ENCODE results near the gene RGS7.
"Not testable (repeated sequence)": the region's sequence is repeated elsewhere in the genome, so short reads cannot be mapped to it uniquely, and the experiment has no call there.

RGS7 gene

GRCh38 chr1:240763771-240764170, 593.2 kb downstream of the RGS7 start:
- DNase-seq, result no peak

- DNase-seq, result not testable (repeated sequence)
These were observed 593.9 kb downstream of the RGS7 start for GRCh38 chr1:240763095-240763494.

DNA sequence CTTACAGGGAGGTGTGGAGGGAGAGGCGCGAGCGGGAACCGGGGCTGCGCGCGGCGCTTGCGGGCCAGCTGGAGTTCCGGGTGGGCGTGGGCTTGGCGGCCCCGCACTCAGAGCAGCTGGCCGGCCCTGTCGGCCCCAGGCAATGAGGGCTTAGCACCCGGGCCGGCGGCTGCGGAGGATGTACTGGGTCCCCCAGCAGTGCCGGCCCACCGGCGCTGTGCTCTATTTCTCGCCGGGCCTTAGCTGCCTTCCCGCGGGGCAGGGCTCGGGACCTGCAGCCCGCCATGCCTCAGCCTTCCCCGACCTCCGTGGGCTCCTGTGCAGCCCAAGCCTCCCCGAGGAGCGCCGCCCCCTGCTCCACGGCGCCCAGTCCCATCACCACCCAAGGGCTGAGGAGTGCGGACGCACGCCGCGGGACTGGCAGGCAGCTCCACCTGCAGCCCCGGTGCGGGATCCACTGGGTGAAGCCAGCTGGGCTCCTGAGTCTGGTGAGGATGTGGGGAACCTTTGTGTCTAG, 594.5 kb downstream of the RGS7 start:
- DNase-seq, result not testable (repeated sequence)

DNA sequence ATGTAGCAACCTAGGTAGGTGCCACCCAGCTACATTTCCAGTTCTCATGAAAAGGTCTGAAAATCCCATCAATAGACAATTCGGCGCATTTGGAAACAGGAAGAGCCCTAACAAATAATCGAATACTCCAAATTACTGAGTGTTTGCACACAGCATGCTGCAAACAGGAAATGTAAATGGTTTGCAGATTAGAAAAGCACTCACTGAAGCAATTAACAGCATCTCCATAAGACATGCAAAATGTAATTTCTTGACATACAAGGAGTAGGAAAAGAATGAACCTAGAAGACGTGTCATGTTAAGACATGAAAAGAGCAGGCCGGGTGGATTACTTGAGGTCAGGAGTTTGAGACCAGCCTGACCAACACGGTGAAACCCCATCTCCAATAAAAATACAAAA, 598.2 kb downstream of the RGS7 start:
- not testable (repeated sequence) for DNase-seq

- no peak for DNase-seq
These were observed 598.7 kb downstream of the RGS7 start for GRCh38 chr1:240758296-240758695.

DNA sequence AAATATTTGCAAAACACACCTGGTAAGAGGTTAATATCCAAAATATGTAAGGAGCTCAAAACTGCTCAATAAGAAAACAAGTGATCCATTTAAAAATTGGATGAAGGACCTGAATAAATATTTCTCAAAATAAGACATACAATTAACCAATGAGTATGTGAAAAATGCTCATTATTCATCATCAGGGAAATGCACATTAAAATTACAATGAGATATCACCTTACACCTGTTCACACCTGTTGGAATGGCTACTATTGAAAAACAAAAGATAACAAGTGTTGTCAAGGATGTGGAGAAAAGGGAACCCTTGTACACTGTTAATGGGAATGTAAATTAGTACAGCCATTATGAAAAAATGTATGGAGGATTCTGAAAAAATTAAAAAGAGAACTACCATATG, 609.1 kb downstream of the RGS7 start:
- DNase-seq, result no peak

DNA sequence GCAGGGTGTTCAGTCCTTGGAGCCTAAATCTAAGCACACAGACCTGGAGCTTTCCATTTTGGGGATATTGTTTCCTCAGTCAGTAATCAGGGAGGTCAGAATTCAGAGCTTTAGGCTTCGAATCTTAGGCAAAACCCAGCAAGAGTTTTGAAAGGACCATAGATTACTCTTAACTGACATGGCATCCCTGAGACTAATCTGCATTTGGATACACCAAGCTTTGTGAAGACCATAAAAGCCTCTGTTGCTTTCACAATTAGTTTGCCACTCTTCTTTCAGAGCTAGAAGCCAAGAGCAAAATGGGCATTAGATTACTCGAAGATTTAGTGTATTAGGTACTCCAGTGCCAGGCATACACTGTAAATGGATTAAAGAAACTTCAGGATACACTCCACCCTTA, 613.3 kb downstream of the RGS7 start:
- DNase-seq, result no peak

DNA sequence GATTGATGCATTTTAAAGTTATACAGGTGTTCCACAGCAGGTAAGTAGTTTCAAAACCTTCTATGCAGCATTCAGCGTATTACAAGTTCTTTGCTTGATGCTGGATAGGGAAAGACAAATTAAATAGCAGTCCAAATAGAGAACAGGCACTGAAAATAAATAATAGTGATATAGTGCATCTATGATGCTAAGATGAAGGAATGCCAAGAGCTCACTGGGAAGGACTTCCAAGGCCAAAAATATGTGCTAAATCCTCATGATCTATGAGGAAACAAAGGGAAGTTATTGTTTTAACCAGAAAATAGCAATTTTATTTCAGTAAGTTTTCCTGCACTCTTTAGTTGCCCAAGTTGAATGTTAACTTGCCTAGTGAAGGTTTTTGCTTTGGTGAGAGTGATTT, 617.3 kb downstream of the RGS7 start:
- no peak for DNase-seq

- no peak for DNase-seq
These were observed 617.9 kb downstream of the RGS7 start for GRCh38 chr1:240739139-240739538.

DNA sequence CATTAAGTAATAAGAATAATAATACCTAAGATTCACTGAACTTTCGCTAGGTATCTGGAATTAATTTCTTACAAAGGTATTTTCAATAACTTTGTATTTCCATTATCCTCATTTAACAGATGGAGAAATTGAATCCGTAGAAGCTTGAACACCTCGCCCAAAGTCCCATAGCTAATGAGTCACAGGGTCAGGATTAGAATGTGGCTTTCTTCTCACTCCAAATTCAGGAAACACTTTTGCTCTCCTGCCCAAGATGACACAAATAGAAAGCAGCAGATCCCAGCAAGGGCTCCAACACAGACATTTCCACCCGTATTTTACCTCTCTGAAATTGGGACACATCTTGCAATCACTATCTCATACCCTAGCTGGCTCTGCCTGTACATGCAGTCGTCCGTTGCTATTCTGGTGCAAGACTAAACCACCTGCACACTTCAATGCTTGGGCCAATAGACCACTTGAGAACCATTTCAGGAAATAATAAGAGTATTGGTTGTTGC, 619.2 kb downstream of the RGS7 start:
- no peak for DNase-seq

GRCh38 chr1:240737298-240737697, 619.7 kb downstream of the RGS7 start:
- DNase-seq, result no peak

- DNase-seq, result not testable (repeated sequence)
These were observed 622.3 kb downstream of the RGS7 start for GRCh38 chr1:240734705-240735104.

- DNase-seq, result no peak
These were observed 623.0 kb downstream of the RGS7 start for GRCh38 chr1:240734001-240734400.

DNA sequence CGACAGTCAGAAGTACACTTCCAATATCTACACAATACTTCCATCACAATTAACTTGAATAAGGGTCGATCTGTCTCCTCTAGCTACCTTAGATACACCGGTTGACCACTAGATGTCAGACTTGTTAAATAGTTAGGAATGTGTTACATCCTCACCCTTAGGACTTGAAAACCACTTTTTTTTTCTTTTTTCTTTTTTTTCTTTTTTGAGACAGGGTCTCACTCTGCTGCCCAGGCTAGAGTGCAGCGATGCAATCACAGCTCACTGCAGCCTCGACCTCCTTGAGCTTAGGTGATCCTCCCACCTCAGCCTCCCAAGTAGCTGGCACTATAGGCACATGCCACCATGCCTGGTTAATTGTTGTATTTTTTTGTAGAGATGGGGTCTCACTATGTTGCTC, 624.6 kb downstream of the RGS7 start:
- peak; percentile 4 for DNase-seq
